Measurements from ENCODE around the gene DCK. TPM values are rescaled to one million over a fixed set of nuclear protein-coding genes. Genes with fewer than 3 reads are reported as not detected.
A peak's percentile ranks its signal among the peaks of the same experiment; 100 is the strongest.

The DCK gene
- total and polyA plus RNA-seq, 9 of the 15 experiments (the other 6 are each of a cell fraction or from before 2014, with no cell fraction given): 11.3 to 25.8 (median 19.6) TPM

DNA sequence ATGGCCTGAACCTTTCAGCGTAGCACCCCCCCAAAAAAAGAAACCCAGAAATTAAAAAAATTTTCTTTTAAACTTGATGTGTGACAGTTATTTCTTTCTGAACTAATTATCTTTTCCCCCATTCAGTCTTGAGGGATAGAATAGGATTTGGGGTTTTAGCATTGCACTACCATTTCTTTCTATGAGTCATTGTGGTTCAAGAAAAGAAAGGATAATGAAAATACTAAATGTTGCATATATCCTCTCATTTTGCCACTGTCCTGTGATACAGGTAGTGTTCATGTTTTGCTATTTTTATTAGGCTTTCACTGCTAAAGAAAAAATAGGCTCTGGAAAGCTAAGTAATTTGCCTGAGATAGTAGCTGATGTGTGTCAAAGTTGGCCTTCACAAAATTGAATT lies 39.4 kb upstream of the DCK start:
- 100% methylated on average over 1 of the region's 1 CpG for WGBS (ENCODE audit: insufficient coverage, low coverage, missing lambda C conversion rate)

DNA sequence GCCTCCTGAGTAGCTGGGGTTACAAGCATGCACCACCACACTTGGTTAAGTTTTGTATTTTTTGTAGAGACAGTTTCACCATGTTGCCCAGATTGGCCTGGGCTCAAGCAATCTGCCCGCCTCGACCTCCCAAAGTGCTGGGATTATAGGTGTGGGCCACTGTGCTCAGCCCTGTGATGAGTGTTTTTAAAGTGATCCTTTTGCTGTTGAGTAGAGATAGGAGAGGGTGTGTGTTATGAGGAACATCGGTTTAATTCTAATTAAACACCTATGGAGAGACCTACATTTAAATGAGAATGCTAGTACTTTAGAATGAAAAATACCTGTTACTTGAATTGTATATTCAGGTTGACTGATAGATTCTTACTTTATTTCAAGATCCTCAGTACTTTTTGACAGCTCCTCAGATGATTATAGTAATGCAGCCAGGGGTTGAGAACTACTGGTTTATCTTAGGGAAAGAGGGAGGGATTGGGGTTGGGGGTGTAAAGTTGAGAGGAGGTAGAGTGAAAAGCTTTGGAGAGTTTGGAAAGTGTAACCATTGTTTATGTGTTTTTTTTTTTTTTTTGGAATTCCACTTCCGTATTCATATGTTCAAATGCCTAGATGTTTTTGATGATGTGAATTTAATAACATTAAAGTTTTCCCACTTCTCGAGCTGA lies 36.8 kb upstream of the DCK start:
- peaks cover 32% of the 10 kb centered on the region for H3K36me3 ChIP-seq (ENCODE audit: control insufficient read depth, insufficient read depth, low read length)
- no peak overlapping the region for H2AFZ ChIP-seq (ENCODE audit: low read depth, low read length)
- no peak overlapping the region for H3K4me3 ChIP-seq
- FAIRE-seq (no peak), DNase-seq (ENCODE audit: extremely low read depth in 1 of 4, low spot score in 3 of 4) (no peak), ATAC-seq (peak; percentile 40)
- no peaks in the 10 kb centered on the region for H3K9me3 ChIP-seq (replicated peaks; ENCODE audit: control insufficient read depth, insufficient read depth, low read depth, low read length)
- TF ChIP-seq HNRNPK (IDR thresholded peaks at IDR 0.05; ENCODE audit: low read depth, low read length, poor library complexity, severe bottlenecking) (peak; percentile 57), ZNF133 (CRISPR knock-in tag; IDR thresholded peaks at IDR 0.05) (no peak)
- TF ChIP-seq, protein P1, sequence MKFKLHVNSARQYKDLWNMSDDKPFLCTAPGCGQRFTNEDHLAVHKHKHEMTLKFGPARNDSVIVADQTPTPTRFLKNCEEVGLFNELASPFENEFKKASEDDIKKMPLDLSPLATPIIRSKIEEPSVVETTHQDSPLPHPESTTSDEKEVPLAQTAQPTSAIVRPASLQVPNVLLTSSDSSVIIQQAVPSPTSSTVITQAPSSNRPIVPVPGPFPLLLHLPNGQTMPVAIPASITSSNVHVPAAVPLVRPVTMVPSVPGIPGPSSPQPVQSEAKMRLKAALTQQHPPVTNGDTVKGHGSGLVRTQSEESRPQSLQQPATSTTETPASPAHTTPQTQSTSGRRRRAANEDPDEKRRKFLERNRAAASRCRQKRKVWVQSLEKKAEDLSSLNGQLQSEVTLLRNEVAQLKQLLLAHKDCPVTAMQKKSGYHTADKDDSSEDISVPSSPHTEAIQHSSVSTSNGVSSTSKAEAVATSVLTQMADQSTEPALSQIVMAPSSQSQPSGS (CRISPR knock-in tag; IDR thresholded peaks at IDR 0.05): no peak
- no peak overlapping the region for H3K4me2 ChIP-seq (ENCODE audit: insufficient read depth, low read length)
- WGBS (ENCODE audit: insufficient coverage, low coverage, missing lambda C conversion rate): 43% methylated on average over 4 of the region's 5 CpGs
- no peaks in the 10 kb centered on the region for H3K9me1 ChIP-seq (ENCODE audit: control insufficient read depth, insufficient read depth, low read length)
- intact Hi-C loops (cut with micrococcal nuclease): no loop called here
- no peaks in the 10 kb centered on the region for H3K27me3 ChIP-seq (ENCODE audit: control insufficient read depth in 2 of 2, insufficient read depth in 2 of 2, low read length in 2 of 2)
- CTCF ChIA-PET (ENCODE audit: low intra/inter-chr PET ratio): no interaction called here
- POLR2A ChIA-PET: no interaction called here
- no peak overlapping the region for H3K27ac ChIP-seq (ENCODE audit: extremely low read depth, low read depth, low read length)
- H3K79me2 ChIP-seq (ENCODE audit: control insufficient read depth, insufficient read depth, low read length): peaks cover 70% of the 10 kb centered on the region
- in situ Hi-C loops (cut with MboI): no loop called here
- no peak overlapping the region for H3K9ac ChIP-seq (ENCODE audit: insufficient read depth in 1 of 2, low read depth in 2 of 2, low read length in 2 of 2)
- peaks cover 8% of the 10 kb centered on the region; the same call in 1 of the 2 replicates for H4K20me1 ChIP-seq (replicated peaks; ENCODE audit: control insufficient read depth, insufficient read depth, low read length)
- BruUV-seq (replicated peaks): no TSS peak
- peaks cover 4 to 8% of the 10 kb centered on the region in 2 experiments; a peak in 4 of 5 replicates for H3K4me1 ChIP-seq (replicated peaks in 1 of 2; ENCODE audit: control insufficient read depth in 2 of 2, insufficient read depth in 2 of 2, low read length in 2 of 2)

More for the DNA sequence above, 39.4 kb upstream of the DCK start:
- no peaks in the 10 kb centered on the region for H3K9me3 ChIP-seq (replicated peaks; ENCODE audit: control insufficient read depth, insufficient read depth, low read depth, low read length)
- intact Hi-C loops (cut with micrococcal nuclease): no loop called here
- ChIA-PET POLR2A (interaction anchor here (0.7 kb wide), 1 partner anchor 188 kb away, joined by 3 read pairs; no protein-coding TSS in a partner anchor), CTCF (ENCODE audit: low intra/inter-chr PET ratio) (no interaction called here)
- no peaks in the 10 kb centered on the region for H3K9me1 ChIP-seq (ENCODE audit: control insufficient read depth, insufficient read depth, low read length)
- peaks cover 8% of the 10 kb centered on the region; the same call in 1 of the 2 replicates for H4K20me1 ChIP-seq (replicated peaks; ENCODE audit: control insufficient read depth, insufficient read depth, low read length)
- no peak overlapping the region for H3K9ac ChIP-seq (ENCODE audit: insufficient read depth in 1 of 2, low read depth in 2 of 2, low read length in 2 of 2)
- no peak overlapping the region for H3K4me3 ChIP-seq
- H2AFZ ChIP-seq (ENCODE audit: low read depth, low read length): no peak overlapping the region
- no peak overlapping the region for H3K4me2 ChIP-seq (ENCODE audit: insufficient read depth, low read length)
- no peak overlapping the region for H3K27ac ChIP-seq (ENCODE audit: extremely low read depth, low read depth, low read length)
- no TSS peak for BruUV-seq (replicated peaks)
- in situ Hi-C loops (cut with MboI): no loop called here
- peak; percentile 6 for FAIRE-seq
- H3K27me3 ChIP-seq (ENCODE audit: control insufficient read depth in 2 of 2, insufficient read depth in 2 of 2, low read length in 2 of 2): no peaks in the 10 kb centered on the region
- peaks cover 95% of the 10 kb centered on the region for H3K79me2 ChIP-seq (ENCODE audit: control insufficient read depth, insufficient read depth, low read length)
- ATAC-seq: no peak; the same call in 2 of the 3 replicates
- peaks cover 11% of the 10 kb centered on the region; the same call in 1 of the 3 replicates for H3K36me3 ChIP-seq (ENCODE audit: control insufficient read depth, insufficient read depth, low read length)
- TF ChIP-seq, protein P2, sequence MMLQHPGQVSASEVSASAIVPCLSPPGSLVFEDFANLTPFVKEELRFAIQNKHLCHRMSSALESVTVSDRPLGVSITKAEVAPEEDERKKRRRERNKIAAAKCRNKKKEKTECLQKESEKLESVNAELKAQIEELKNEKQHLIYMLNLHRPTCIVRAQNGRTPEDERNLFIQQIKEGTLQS (IDR thresholded peaks at IDR 0.05): 0 out of 2 replicates have a peak, but pooled peaks have one; percentile 21
- TF ChIP-seq, protein P2 (CRISPR knock-in tag; conservative IDR thresholded peaks at IDR 0.05): no peak
- no peak for TF ChIP-seq ETV6 (IDR thresholded peaks at IDR 0.05; ENCODE audit: borderline replicate concordance in 1 of 2, low read depth in 2 of 2, low read length in 1 of 2)
- no peak for TF ChIP-seq ETV6 (CRISPR knock-in tag; IDR thresholded peaks at IDR 0.05; ENCODE audit: borderline replicate concordance)
- no peak for TF ChIP-seq TAL1 (IDR thresholded peaks at IDR 0.05)
- DNase-seq (ENCODE audit: extremely low read depth in 1 of 4, low spot score in 3 of 4): no peak
- H3K4me1 ChIP-seq (replicated peaks in 1 of 2; ENCODE audit: control insufficient read depth in 2 of 2, insufficient read depth in 2 of 2, low read length in 2 of 2): peaks cover 4 to 8% of the 10 kb centered on the region in 2 experiments; a peak in 4 of 5 replicates
